NB4 (cell line): Measurements from ENCODE around the gene CYYR1.

ENCODE experiments used
- CTCF ChIP-seq: IDR thresholded peaks from one replicate; pipeline ENCODE4 v1.5.1; 2012; ENCODE audit warnings: low read depth, low read length
- MAX ChIP-seq: IDR thresholded peaks from 2 replicates; pipeline ENCODE4 v1.6.1; 2011; ENCODE audit warnings: low read depth, low read length
- MYC ChIP-seq: IDR thresholded peaks from 2 replicates; pipeline ENCODE4 v1.6.1; 2011; ENCODE audit warnings: low read depth, low read length
- POLR2A ChIP-seq: IDR thresholded peaks from 2 replicates; pipeline ENCODE4 v1.6.1; 2011; ENCODE audit warnings: mild to moderate bottlenecking; ENCODE audit not compliant: insufficient read length; ENCODE audit errors: extremely low read depth

GRCh38 chr21:26617176-26617575 is 44.1 kb upstream of the CYYR1 start:
- TF ChIP-seq CTCF (no peak), MAX (no peak), POLR2A (no peak), MYC (no peak)
